TTC549 (cell line): ENCODE measurements around the gene KDM4C.
"Not testable (repeated sequence)": the region's sequence is repeated elsewhere in the genome, so short reads cannot be mapped to it uniquely, and the experiment has no call there.

ENCODE experiments used
- FAIRE-seq: peaks from 2 replicates; lab custom pipeline; 2012; peaks lifted over from hg19 to GRCh38; lab: Jason Lieb, UNC

KDM4C gene

GRCh38 chr9:6977761-6978160 lies 220.0 kb downstream of the KDM4C start:
- no peak for FAIRE-seq

- FAIRE-seq: no peak
Observed at GRCh38 chr9:6978591-6978990, 220.8 kb downstream of the KDM4C start.

- no peak for FAIRE-seq
Observed at GRCh38 chr9:6984941-6985578, 227.3 kb downstream of the KDM4C start.

GRCh38 chr9:6986141-6986815 lies 228.5 kb downstream of the KDM4C start:
- no peak for FAIRE-seq

GRCh38 chr9:6987381-6987780 lies 229.6 kb downstream of the KDM4C start:
- FAIRE-seq: no peak

GRCh38 chr9:6991418-6991817 lies 233.6 kb downstream of the KDM4C start:
- no peak for FAIRE-seq

GRCh38 chr9:6996061-6996854 lies 238.5 kb downstream of the KDM4C start:
- no peak for FAIRE-seq

- FAIRE-seq: no peak
Observed at GRCh38 chr9:6997330-6997729, 239.6 kb downstream of the KDM4C start.

GRCh38 chr9:6999794-7000193 lies 242.0 kb downstream of the KDM4C start:
- no peak for FAIRE-seq

GRCh38 chr9:7001571-7001970 lies 243.8 kb downstream of the KDM4C start:
- FAIRE-seq: no peak

- FAIRE-seq: no peak
Observed at GRCh38 chr9:7003861-7004260, 246.1 kb downstream of the KDM4C start.

GRCh38 chr9:7006417-7006816 lies 248.6 kb downstream of the KDM4C start:
- no peak for FAIRE-seq

GRCh38 chr9:7008411-7008810 lies 250.6 kb downstream of the KDM4C start:
- no peak for FAIRE-seq

- no peak for FAIRE-seq
Observed at GRCh38 chr9:7009065-7009464, 251.3 kb downstream of the KDM4C start.

GRCh38 chr9:7011395-7012067 lies 253.8 kb downstream of the KDM4C start:
- FAIRE-seq: no peak

- no peak for FAIRE-seq
Observed at GRCh38 chr9:7027996-7028395, 270.2 kb downstream of the KDM4C start.

- FAIRE-seq: no peak
Observed at GRCh38 chr9:7028591-7028990, 270.8 kb downstream of the KDM4C start.

GRCh38 chr9:7030943-7031342 lies 273.2 kb downstream of the KDM4C start:
- not testable (repeated sequence) for FAIRE-seq

GRCh38 chr9:7033076-7034045 lies 275.6 kb downstream of the KDM4C start:
- FAIRE-seq: no peak

GRCh38 chr9:7037176-7037575 lies 279.4 kb downstream of the KDM4C start:
- FAIRE-seq: no peak

GRCh38 chr9:7042124-7042523 lies 284.4 kb downstream of the KDM4C start:
- FAIRE-seq: no peak

GRCh38 chr9:7045361-7045760 lies 287.6 kb downstream of the KDM4C start:
- FAIRE-seq: no peak
